Measurements from ENCODE around the gene ACVR2B.

The ACVR2B gene

GRCh38 chr3:38509732-38510131 is 56.0 kb downstream of the ACVR2B start:
- Histone ChIP-seq H4K91ac (ENCODE audit: low read depth, low read length, poor library complexity) (no peak overlapping the region), H2AFZ (ENCODE audit: low read length) (no peak overlapping the region), H3K18ac (ENCODE audit: low read length) (no peak overlapping the region), H2BK120ac (ENCODE audit: low read depth, low read length) (no peak overlapping the region), H2BK5ac (ENCODE audit: low read length) (no peak overlapping the region), H3K9ac (ENCODE audit: low read depth, low read length, poor library complexity) (no peak overlapping the region), H3K4ac (ENCODE audit: low read length) (no peak overlapping the region), H2BK15ac (ENCODE audit: low read length) (no peak overlapping the region), H2BK12ac (ENCODE audit: low read length) (no peak overlapping the region), H3K4me2 (ENCODE audit: insufficient read depth, low read length, poor library complexity, severe bottlenecking) (no peak overlapping the region), H3K14ac (ENCODE audit: low read length) (no peak overlapping the region), H3K4me1 (ENCODE audit: control insufficient read depth in 2 of 2, insufficient read depth in 1 of 2, low read depth in 1 of 2, low read length in 2 of 2) (no peaks in the 10 kb centered on the region), H3K27me3 (ENCODE audit: control insufficient read depth in 3 of 3, insufficient read depth in 3 of 3, low read depth in 1 of 3, low read length in 3 of 3) (no peaks in the 10 kb centered on the region), H4K8ac (ENCODE audit: low read depth, low read length) (no peak overlapping the region), H2AK5ac (ENCODE audit: low read depth, low read length) (no peak overlapping the region), H3K9me3 (replicated peaks in 1 of 2; ENCODE audit: control insufficient read depth in 2 of 2, insufficient read depth in 1 of 2, low read depth in 1 of 2, low read length in 2 of 2) (no peaks in the 10 kb centered on the region), H3K79me1 (ENCODE audit: low read depth, low read length) (no peaks in the 10 kb centered on the region), H3K23ac (ENCODE audit: low read depth, low read length, poor library complexity) (no peak overlapping the region), H3K36me3 (replicated peaks in 1 of 2; ENCODE audit: control insufficient read depth in 2 of 2, insufficient read depth in 2 of 2, low read length in 2 of 2) (peaks cover 7 to 94% of the 10 kb centered on the region in 2 donors), H3K27ac (replicated peaks; ENCODE audit: low read length) (no peak overlapping the region), H3K4me3 (ENCODE audit: low read length in 2 of 2) (no peak overlapping the region)
- DNase-seq (ENCODE audit: low spot score), result no peak
- no CpG with 5 or more reads among the region's 2 CpGs for WGBS, 2 donors (ENCODE audit: extremely low coverage in 2 of 2, insufficient read length in 2 of 2, insufficient replicate concordance in 1 of 2)

DNA sequence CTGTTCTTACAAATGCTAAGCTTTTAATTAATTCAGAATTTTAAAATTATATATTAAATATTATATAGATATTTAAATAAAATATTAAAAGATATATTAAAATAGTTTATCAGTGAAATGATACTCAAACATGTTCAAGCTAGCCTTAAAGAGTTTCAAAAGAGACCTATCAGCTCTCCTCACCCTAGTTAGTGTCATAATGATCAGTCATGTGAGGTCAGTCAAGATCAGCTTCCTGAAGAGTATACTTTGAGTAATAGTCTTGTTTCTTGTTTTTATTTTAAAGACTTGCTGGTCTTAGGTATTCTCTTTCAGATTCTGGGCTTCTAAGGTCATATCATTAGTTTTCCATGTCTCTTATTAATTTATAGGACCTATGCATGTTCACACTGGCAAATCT is 56.9 kb downstream of the ACVR2B start:
- no peak overlapping the region for H3K4ac ChIP-seq (ENCODE audit: low read length)
- no peak overlapping the region for H3K9ac ChIP-seq (ENCODE audit: low read depth, low read length, poor library complexity)
- no peak overlapping the region for H3K27ac ChIP-seq (replicated peaks; ENCODE audit: low read length)
- H2BK12ac ChIP-seq (ENCODE audit: low read length), result no peak overlapping the region
- peaks cover 9 to 92% of the 10 kb centered on the region in 2 donors for H3K36me3 ChIP-seq (replicated peaks in 1 of 2; ENCODE audit: control insufficient read depth in 2 of 2, insufficient read depth in 2 of 2, low read length in 2 of 2)
- no peak overlapping the region for H4K91ac ChIP-seq (ENCODE audit: low read depth, low read length, poor library complexity)
- H3K4me1 ChIP-seq (ENCODE audit: control insufficient read depth in 2 of 2, insufficient read depth in 1 of 2, low read depth in 1 of 2, low read length in 2 of 2), result no peaks in the 10 kb centered on the region
- no peak overlapping the region for H3K4me3 ChIP-seq (ENCODE audit: low read length in 2 of 2)
- no peak overlapping the region for H3K18ac ChIP-seq (ENCODE audit: low read length)
- H3K27me3 ChIP-seq (ENCODE audit: control insufficient read depth in 3 of 3, insufficient read depth in 3 of 3, low read depth in 1 of 3, low read length in 3 of 3), result no peaks in the 10 kb centered on the region
- no peaks in the 10 kb centered on the region for H3K79me1 ChIP-seq (ENCODE audit: low read depth, low read length)
- no peak overlapping the region for H3K14ac ChIP-seq (ENCODE audit: low read length)
- H2BK5ac ChIP-seq (ENCODE audit: low read length), result no peak overlapping the region
- no peak overlapping the region for H4K8ac ChIP-seq (ENCODE audit: low read depth, low read length)
- DNase-seq (ENCODE audit: low spot score), result no peak
- H2BK15ac ChIP-seq (ENCODE audit: low read length), result no peak overlapping the region
- H2BK120ac ChIP-seq (ENCODE audit: low read depth, low read length), result no peak overlapping the region
- H3K9me3 ChIP-seq (replicated peaks in 1 of 2; ENCODE audit: control insufficient read depth in 2 of 2, insufficient read depth in 1 of 2, low read depth in 1 of 2, low read length in 2 of 2), result no peaks in the 10 kb centered on the region
- H2AFZ ChIP-seq (ENCODE audit: low read length), result no peak overlapping the region
- H3K23ac ChIP-seq (ENCODE audit: low read depth, low read length, poor library complexity), result no peak overlapping the region
- H2AK5ac ChIP-seq (ENCODE audit: low read depth, low read length), result no peak overlapping the region
- no peak overlapping the region for H3K4me2 ChIP-seq (ENCODE audit: insufficient read depth, low read length, poor library complexity, severe bottlenecking)

- no peaks in the 10 kb centered on the region for H3K9me3 ChIP-seq (replicated peaks in 1 of 2; ENCODE audit: control insufficient read depth in 2 of 2, insufficient read depth in 1 of 2, low read depth in 1 of 2, low read length in 2 of 2)
- no peak overlapping the region for H3K4ac ChIP-seq (ENCODE audit: low read length)
- no peaks in the 10 kb centered on the region for H3K79me1 ChIP-seq (ENCODE audit: low read depth, low read length)
- H4K8ac ChIP-seq (ENCODE audit: low read depth, low read length), result no peak overlapping the region
- DNase-seq (ENCODE audit: low spot score), result no peak
- no peak overlapping the region for H2BK120ac ChIP-seq (ENCODE audit: low read depth, low read length)
- H2BK15ac ChIP-seq (ENCODE audit: low read length), result no peak overlapping the region
- no peak overlapping the region for H3K27ac ChIP-seq (replicated peaks; ENCODE audit: low read length)
- H3K23ac ChIP-seq (ENCODE audit: low read depth, low read length, poor library complexity), result no peak overlapping the region
- no peaks in the 10 kb centered on the region for H3K27me3 ChIP-seq (ENCODE audit: control insufficient read depth in 3 of 3, insufficient read depth in 3 of 3, low read depth in 1 of 3, low read length in 3 of 3)
- H3K4me3 ChIP-seq (ENCODE audit: low read length in 2 of 2), result no peak overlapping the region
- no peak overlapping the region for H2AK5ac ChIP-seq (ENCODE audit: low read depth, low read length)
- H2BK5ac ChIP-seq (ENCODE audit: low read length), result no peak overlapping the region
- no peaks in the 10 kb centered on the region for H3K4me1 ChIP-seq (ENCODE audit: control insufficient read depth in 2 of 2, insufficient read depth in 1 of 2, low read depth in 1 of 2, low read length in 2 of 2)
- H3K4me2 ChIP-seq (ENCODE audit: insufficient read depth, low read length, poor library complexity, severe bottlenecking), result no peak overlapping the region
- H2AFZ ChIP-seq (ENCODE audit: low read length), result no peak overlapping the region
- peaks cover 10 to 89% of the 10 kb centered on the region in 2 donors for H3K36me3 ChIP-seq (replicated peaks in 1 of 2; ENCODE audit: control insufficient read depth in 2 of 2, insufficient read depth in 2 of 2, low read length in 2 of 2)
- H3K14ac ChIP-seq (ENCODE audit: low read length), result no peak overlapping the region
- no peak overlapping the region for H3K18ac ChIP-seq (ENCODE audit: low read length)
- no peak overlapping the region for H3K9ac ChIP-seq (ENCODE audit: low read depth, low read length, poor library complexity)
- no peak overlapping the region for H4K91ac ChIP-seq (ENCODE audit: low read depth, low read length, poor library complexity)
- no peak overlapping the region for H2BK12ac ChIP-seq (ENCODE audit: low read length)
- WGBS, 2 donors (ENCODE audit: extremely low coverage in 2 of 2, insufficient read length in 2 of 2, insufficient replicate concordance in 1 of 2), result no CpG with 5 or more reads among the region's 3 CpGs
Observed at GRCh38 chr3:38511546-38511945, 57.9 kb downstream of the ACVR2B start.

DNA sequence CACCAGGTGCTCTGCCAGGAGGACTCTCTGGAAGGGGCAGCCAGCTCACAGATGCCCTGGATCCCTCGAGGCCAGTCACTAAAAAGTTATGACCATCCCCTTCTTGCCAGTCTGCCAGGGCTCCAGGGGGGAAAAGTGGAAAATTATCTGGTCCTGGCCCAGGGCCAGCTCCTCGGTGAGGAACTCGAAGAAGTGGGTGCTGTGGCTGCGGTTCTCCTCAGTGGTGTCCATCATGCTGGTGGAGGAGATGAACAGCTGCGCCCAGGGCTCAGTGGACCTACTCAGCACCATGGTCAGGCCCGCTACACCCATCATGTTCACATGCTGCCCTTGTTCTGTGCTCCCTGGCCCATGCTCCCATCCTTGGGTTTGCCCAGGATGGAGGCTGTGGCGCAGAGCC is 61.7 kb downstream of the ACVR2B start:
- no peak overlapping the region for H2BK120ac ChIP-seq (ENCODE audit: low read depth, low read length)
- no peak overlapping the region for H2AFZ ChIP-seq (ENCODE audit: low read length)
- H3K18ac ChIP-seq (ENCODE audit: low read length), result no peak overlapping the region
- H3K4me1 ChIP-seq (ENCODE audit: control insufficient read depth in 2 of 2, insufficient read depth in 1 of 2, low read depth in 1 of 2, low read length in 2 of 2), result no peaks in the 10 kb centered on the region
- no peak overlapping the region for H3K27ac ChIP-seq (replicated peaks; ENCODE audit: low read length)
- H3K79me1 ChIP-seq (ENCODE audit: low read depth, low read length), result no peaks in the 10 kb centered on the region
- H3K9ac ChIP-seq (ENCODE audit: low read depth, low read length, poor library complexity), result no peak overlapping the region
- H2AK5ac ChIP-seq (ENCODE audit: low read depth, low read length), result no peak overlapping the region
- no peak overlapping the region for H2BK15ac ChIP-seq (ENCODE audit: low read length)
- H3K9me3 ChIP-seq (replicated peaks in 1 of 2; ENCODE audit: control insufficient read depth in 2 of 2, insufficient read depth in 1 of 2, low read depth in 1 of 2, low read length in 2 of 2), result no peaks in the 10 kb centered on the region
- no peak overlapping the region for H3K4me2 ChIP-seq (ENCODE audit: insufficient read depth, low read length, poor library complexity, severe bottlenecking)
- H4K8ac ChIP-seq (ENCODE audit: low read depth, low read length), result no peak overlapping the region
- H4K91ac ChIP-seq (ENCODE audit: low read depth, low read length, poor library complexity), result no peak overlapping the region
- no peak overlapping the region for H3K4me3 ChIP-seq (ENCODE audit: low read length in 2 of 2)
- H3K27me3 ChIP-seq (ENCODE audit: control insufficient read depth in 3 of 3, insufficient read depth in 3 of 3, low read depth in 1 of 3, low read length in 3 of 3), result no peaks in the 10 kb centered on the region
- peak overlapping the region; percentile 91 for H3K14ac ChIP-seq (ENCODE audit: low read length)
- no peak overlapping the region for H3K4ac ChIP-seq (ENCODE audit: low read length)
- peaks cover 7 to 87% of the 10 kb centered on the region in 2 donors for H3K36me3 ChIP-seq (replicated peaks in 1 of 2; ENCODE audit: control insufficient read depth in 2 of 2, insufficient read depth in 2 of 2, low read length in 2 of 2)
- H2BK12ac ChIP-seq (ENCODE audit: low read length), result no peak overlapping the region
- H2BK5ac ChIP-seq (ENCODE audit: low read length), result no peak overlapping the region
- WGBS, 2 donors (ENCODE audit: extremely low coverage in 2 of 2, insufficient read length in 2 of 2, insufficient replicate concordance in 1 of 2), result no CpG with 5 or more reads among the region's 7 CpGs
- H3K23ac ChIP-seq (ENCODE audit: low read depth, low read length, poor library complexity), result no peak overlapping the region
- no peak for DNase-seq (ENCODE audit: low spot score)

Data from neuronal stem cell (in vitro differentiated cells).